Skeletal muscle satellite cell (primary cell): ENCODE results near the gene IL17C.

Source experiments
- H3K27me3 ChIP-seq: 2 replicates; pipeline ENCODE4 v1.7.0; 2013; ENCODE audit warnings: low read length; ENCODE audit not compliant: control insufficient read depth, insufficient read depth
- H3K36me3 ChIP-seq: 2 replicates; pipeline ENCODE4 v1.7.0; 2013; ENCODE audit warnings: mild to moderate bottlenecking, control low read depth, low read length; ENCODE audit not compliant: insufficient read depth
- H3K4me1 ChIP-seq: 2 replicates; pipeline ENCODE4 v1.7.0; 2013; ENCODE audit warnings: low read length; ENCODE audit not compliant: control insufficient read depth, insufficient read depth
- H3K4me2 ChIP-seq: 2 replicates; pipeline ENCODE4 v1.7.0; 2013; ENCODE audit warnings: mild to moderate bottlenecking, low read length
- H3K4me3 ChIP-seq: 2 replicates; pipeline ENCODE4 v1.7.0; 2013; ENCODE audit warnings: low read length
- H3K9ac ChIP-seq: 2 replicates; pipeline ENCODE4 v1.7.0; 2013; ENCODE audit warnings: mild to moderate bottlenecking, low read depth, low read length, moderate library complexity
- H3K9me3 ChIP-seq: replicated peaks from 2 replicates; pipeline ENCODE4 v1.7.0; 2013; ENCODE audit warnings: mild to moderate bottlenecking, control low read depth, low read length

Gene IL17C

DNA sequence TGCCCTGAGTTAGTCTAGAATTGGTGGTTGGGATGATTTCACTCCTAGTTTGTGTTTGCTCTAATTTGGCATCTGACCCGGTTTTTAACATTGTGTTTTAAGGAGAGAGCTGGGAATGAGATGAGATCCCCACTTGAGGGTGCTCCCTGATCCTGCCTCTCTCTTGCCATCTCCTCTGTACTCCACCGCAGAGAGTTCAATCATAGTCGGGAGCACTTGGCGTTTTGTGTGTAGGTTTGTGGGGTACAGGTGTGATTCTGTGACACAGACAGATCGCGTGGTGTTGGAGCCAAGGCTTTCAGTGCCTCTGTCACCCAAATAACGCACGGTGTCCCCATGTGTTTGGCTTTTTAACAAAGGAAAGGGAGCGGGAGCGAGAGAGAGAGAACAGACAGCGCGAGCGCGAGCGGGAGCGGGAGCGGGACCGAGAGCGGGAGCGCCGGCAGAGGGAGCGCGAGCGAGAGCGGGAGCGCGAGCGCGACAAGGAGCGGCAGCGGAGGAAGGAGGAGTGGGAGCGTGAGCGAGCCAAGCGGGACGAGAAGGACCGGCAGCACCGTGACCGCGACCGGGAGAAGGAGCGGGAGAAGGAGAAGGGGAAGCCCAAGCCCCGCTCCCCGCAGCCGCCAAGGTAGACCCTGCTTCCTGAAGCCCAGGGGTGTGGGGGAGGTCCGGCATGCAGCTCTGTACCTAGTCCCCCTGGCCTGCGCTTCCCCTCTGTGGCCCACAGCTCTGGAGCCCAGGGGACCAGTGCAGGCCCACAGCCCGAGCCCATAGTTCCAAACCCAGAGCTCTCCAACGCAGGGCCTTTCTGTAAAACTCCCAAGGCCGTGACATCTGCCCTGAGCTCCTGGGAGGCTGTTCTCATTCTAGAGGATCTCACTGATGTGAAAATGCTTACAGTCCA lies 27.2 kb upstream of the IL17C start:
- no peak overlapping the region for H3K4me2 ChIP-seq
- H3K4me1 ChIP-seq: peaks cover 4% of the 10 kb centered on the region
- peaks cover 29% of the 10 kb centered on the region for H3K36me3 ChIP-seq
- H3K4me3 ChIP-seq: no peak overlapping the region
- H3K9me3 ChIP-seq: no peaks in the 10 kb centered on the region
- no peak overlapping the region for H3K9ac ChIP-seq
- no peaks in the 10 kb centered on the region for H3K27me3 ChIP-seq

DNA sequence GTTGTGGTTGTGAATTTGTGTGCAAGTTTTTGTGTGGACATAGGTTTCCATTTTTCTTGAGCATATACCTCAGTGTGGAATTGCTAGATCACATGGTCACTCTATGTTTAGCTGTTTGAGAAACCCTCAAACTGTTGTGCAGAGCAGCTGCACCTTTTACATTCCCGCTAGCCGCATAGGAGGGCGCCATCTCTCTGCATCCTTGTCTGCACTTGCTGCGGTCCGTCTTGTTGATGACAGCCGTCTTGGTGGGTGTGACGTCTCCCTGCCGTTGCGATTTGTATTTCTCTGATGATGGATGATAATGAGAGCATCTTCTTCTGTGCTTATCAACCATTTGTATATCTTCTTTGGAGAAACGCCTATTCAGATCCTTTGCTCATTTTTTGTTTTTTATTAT lies 25.1 kb upstream of the IL17C start:
- no peak overlapping the region for H3K4me2 ChIP-seq
- H3K9ac ChIP-seq: no peak overlapping the region
- no peaks in the 10 kb centered on the region for H3K27me3 ChIP-seq
- no peak overlapping the region for H3K4me3 ChIP-seq
- peaks cover 4% of the 10 kb centered on the region for H3K4me1 ChIP-seq
- H3K9me3 ChIP-seq: no peaks in the 10 kb centered on the region
- H3K36me3 ChIP-seq: peaks cover 26% of the 10 kb centered on the region

- H3K9me3 ChIP-seq: no peaks in the 10 kb centered on the region
- no peaks in the 10 kb centered on the region for H3K27me3 ChIP-seq
- H3K9ac ChIP-seq: no peak overlapping the region
- H3K4me1 ChIP-seq: peaks cover 4% of the 10 kb centered on the region
- H3K4me3 ChIP-seq: no peak overlapping the region
- H3K36me3 ChIP-seq: peaks cover 28% of the 10 kb centered on the region
- H3K4me2 ChIP-seq: no peak overlapping the region
Measured at GRCh38 chr16:88613911-88614817, 24.2 kb upstream of the IL17C start.

GRCh38 chr16:88614818-88615580 lies 23.4 kb upstream of the IL17C start:
- Histone ChIP-seq H3K36me3 (peaks cover 33% of the 10 kb centered on the region), H3K4me1 (peaks cover 4% of the 10 kb centered on the region), H3K27me3 (no peaks in the 10 kb centered on the region), H3K9ac (no peak overlapping the region), H3K9me3 (no peaks in the 10 kb centered on the region), H3K4me2 (no peak overlapping the region), H3K4me3 (no peak overlapping the region)

DNA sequence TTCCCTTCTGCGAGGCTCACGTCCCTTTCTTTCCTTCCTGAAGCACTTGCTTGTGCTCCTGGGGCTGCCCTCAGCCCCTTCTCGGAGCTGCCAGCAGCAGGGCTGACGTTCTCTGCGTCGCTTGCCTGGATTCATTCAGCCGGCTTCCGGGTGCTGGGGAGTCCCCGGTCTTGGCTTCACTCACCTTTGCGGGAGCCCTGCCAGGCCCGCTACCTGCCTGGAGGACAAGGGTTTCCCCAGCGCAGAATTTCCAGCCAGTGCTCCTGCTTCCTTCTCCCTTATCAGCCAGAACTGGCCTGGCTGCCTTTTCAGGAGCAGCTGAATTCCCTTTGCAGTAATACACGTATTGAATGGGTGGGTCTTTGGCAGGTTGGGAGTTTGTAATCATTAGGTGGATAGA lies 22.1 kb upstream of the IL17C start:
- H3K9me3 ChIP-seq: no peaks in the 10 kb centered on the region
- H3K27me3 ChIP-seq: no peaks in the 10 kb centered on the region
- H3K4me3 ChIP-seq: no peak overlapping the region
- peaks cover 4% of the 10 kb centered on the region for H3K4me1 ChIP-seq
- no peak overlapping the region for H3K4me2 ChIP-seq
- no peak overlapping the region for H3K9ac ChIP-seq
- H3K36me3 ChIP-seq: peaks cover 20% of the 10 kb centered on the region

DNA sequence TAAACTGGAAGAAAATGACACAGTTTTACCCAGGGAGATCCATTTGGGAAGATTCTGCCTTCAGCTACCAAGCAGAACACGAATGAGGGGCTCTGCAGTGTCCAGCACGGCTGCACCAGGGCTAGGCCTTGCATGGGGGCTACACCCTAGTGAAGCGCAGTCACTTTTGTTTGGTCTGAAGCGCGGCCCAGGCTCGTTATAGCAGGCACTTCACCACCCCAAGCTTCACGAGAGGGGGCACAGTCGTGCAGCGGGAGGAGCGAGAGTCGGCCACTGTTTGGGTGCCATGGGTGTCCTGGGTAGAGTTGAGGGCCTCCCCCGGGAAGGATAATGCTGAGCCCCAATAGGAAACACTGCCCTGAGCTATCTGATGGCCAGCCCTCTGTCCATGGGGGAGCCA lies 21.6 kb upstream of the IL17C start:
- H3K4me1 ChIP-seq: peaks cover 4% of the 10 kb centered on the region
- no peaks in the 10 kb centered on the region for H3K27me3 ChIP-seq
- H3K4me2 ChIP-seq: no peak overlapping the region
- H3K9me3 ChIP-seq: no peaks in the 10 kb centered on the region
- peaks cover 17% of the 10 kb centered on the region for H3K36me3 ChIP-seq
- H3K9ac ChIP-seq: no peak overlapping the region
- H3K4me3 ChIP-seq: no peak overlapping the region

- peaks cover 23% of the 10 kb centered on the region for H3K36me3 ChIP-seq
- no peaks in the 10 kb centered on the region for H3K9me3 ChIP-seq
- H3K4me3 ChIP-seq: no peak overlapping the region
- H3K4me1 ChIP-seq: peaks cover 4% of the 10 kb centered on the region
- H3K9ac ChIP-seq: no peak overlapping the region
- H3K4me2 ChIP-seq: no peak overlapping the region
- no peaks in the 10 kb centered on the region for H3K27me3 ChIP-seq
Measured at GRCh38 chr16:88617268-88618031, 20.9 kb upstream of the IL17C start.

DNA sequence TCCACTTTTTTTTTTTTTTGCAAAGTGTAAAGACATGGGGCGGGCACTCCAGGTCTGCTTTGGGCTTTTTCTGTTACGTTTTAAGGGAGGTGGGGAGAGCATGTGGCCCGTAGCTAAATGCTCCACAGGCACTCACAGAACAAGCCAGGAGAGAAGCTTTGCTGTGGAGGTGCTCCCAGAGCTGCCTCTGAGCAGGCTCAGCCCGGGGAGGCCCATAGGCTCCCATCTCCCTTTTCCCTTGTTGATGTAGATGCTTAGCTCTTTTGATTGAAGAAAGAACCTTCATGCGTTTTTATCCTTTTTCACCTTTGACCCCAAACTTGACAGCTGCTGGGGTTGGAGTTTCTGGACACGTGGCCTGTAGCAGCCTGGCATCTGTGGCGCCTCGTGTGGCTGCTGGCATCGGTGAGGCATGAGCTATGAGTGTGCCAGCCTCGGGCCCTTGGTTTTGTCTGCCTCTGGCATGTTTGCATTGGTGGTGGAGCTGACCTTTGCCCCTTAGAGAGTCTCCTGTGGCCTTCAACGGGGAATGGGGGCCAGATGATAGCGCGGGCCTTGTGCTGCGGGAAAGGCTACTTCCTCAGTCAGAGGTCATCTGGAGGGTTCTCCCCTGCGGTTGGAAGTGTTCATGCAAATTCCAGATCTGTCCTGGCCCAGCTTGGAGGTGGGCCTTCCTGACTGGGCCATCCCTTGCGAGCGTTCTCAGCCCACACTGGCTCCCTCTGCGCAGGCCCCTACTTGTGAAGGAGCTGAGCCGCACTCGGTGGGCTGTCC lies 20.0 kb upstream of the IL17C start:
- H3K9ac ChIP-seq: no peak overlapping the region
- no peaks in the 10 kb centered on the region for H3K27me3 ChIP-seq
- H3K4me2 ChIP-seq: no peak overlapping the region
- H3K36me3 ChIP-seq: peaks cover 29% of the 10 kb centered on the region
- no peak overlapping the region for H3K4me3 ChIP-seq
- H3K9me3 ChIP-seq: no peaks in the 10 kb centered on the region
- H3K4me1 ChIP-seq: peaks cover 4% of the 10 kb centered on the region

DNA sequence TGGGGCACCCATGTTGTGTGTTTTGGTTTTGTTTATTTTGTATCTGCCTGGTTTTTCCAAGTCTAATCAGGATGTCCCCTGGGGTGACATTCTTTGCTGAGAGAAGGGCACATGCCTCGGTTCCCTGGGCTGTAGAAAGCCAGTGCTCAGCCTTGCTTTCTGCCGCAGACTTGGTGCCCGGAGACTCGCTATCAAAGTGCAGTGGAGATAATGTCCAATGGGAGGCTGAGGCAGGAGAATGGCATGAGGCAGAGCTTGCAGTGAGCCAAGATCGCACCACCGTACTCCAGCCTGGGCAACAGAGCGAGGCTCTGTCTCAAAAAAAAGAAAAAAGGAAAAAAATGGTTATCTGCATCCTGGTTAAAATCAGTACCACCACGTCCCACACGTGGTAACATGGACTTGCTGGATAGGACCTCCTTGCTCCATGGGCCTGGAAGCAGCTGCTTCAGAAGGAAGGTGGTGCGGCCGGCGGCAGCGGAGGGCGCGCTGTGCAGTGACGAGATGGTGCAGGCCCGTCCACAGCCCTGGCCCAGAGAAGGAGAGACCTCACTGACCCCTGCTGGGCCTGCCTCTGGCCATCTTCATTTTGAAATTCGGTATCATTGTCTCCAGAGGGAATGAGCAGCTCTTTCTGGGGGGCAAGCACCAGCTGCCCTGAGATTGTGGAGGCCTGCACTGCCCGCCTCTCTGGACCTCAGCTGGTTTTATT lies 19.3 kb upstream of the IL17C start:
- H3K27me3 ChIP-seq: no peaks in the 10 kb centered on the region
- H3K9ac ChIP-seq: no peak overlapping the region
- H3K36me3 ChIP-seq: peaks cover 34% of the 10 kb centered on the region
- H3K4me3 ChIP-seq: no peak overlapping the region
- peaks cover 2% of the 10 kb centered on the region for H3K4me1 ChIP-seq
- no peaks in the 10 kb centered on the region for H3K9me3 ChIP-seq
- H3K4me2 ChIP-seq: no peak overlapping the region
